Liver (tissue), 9 donors: ENCODE measurements around the gene MYO7B. TPM values are rescaled to one million over a fixed set of nuclear protein-coding genes. Genes with fewer than 3 reads are reported as not detected.

Source experiments
- DNase-seq: peaks from one replicate; pipeline ENCODE4 v3.0.0-alpha.2; 2017; ENCODE audit warnings: low spot score
- H3K27ac ChIP-seq, 2 donors: one replicate each; pipeline ENCODE4 v1.7.0; 2013; ENCODE audit warnings: inconsistent platforms in 2 of 2, low read length in 2 of 2, control low read depth in 1 of 2, low read depth in 1 of 2, mild to moderate bottlenecking in 1 of 2
- H3K27me3 ChIP-seq, 4 donors: one replicate each; pipeline versions ENCODE4 v1.6.1 to v1.7.0; 2013; ENCODE audit warnings: low read length in 3 of 4, inconsistent platforms in 1 of 4, mild to moderate bottlenecking in 1 of 4, moderate library complexity in 1 of 4; ENCODE audit not compliant: control insufficient read depth in 4 of 4, insufficient read depth in 4 of 4
- H3K36me3 ChIP-seq, 4 donors: one replicate each; pipeline versions ENCODE4 v1.6.1 to v1.7.0; 2013; ENCODE audit warnings: low read length in 3 of 4, mild to moderate bottlenecking in 3 of 4, low read depth in 1 of 4, moderate library complexity in 1 of 4; ENCODE audit not compliant: control insufficient read depth in 4 of 4, insufficient read depth in 3 of 4
- H3K4me1 ChIP-seq, 4 donors: one replicate each; pipeline versions ENCODE4 v1.6.1 to v1.7.0; 2013; ENCODE audit warnings: low read length in 3 of 4, mild to moderate bottlenecking in 3 of 4, moderate library complexity in 1 of 4; ENCODE audit not compliant: control insufficient read depth in 4 of 4, insufficient read depth in 4 of 4
- H3K4me3 ChIP-seq, 3 donors: one replicate each; pipeline versions ENCODE4 v1.6.1 to v1.7.0; 2013; ENCODE audit warnings: low read length in 3 of 3, control low read depth in 1 of 3, low read depth in 1 of 3, mild to moderate bottlenecking in 1 of 3
- H3K9ac ChIP-seq, 2 donors: one replicate each; pipeline ENCODE4 v1.7.0; 2013; ENCODE audit warnings: low read length in 2 of 2, mild to moderate bottlenecking in 2 of 2, moderate library complexity in 2 of 2, control low read depth in 1 of 2, low read depth in 1 of 2
- H3K9me3 ChIP-seq, 4 donors: one replicate each; pipeline versions ENCODE4 v1.6.1 to v1.7.0; 2013; ENCODE audit warnings: low read length in 3 of 4; ENCODE audit not compliant: control insufficient read depth in 4 of 4
- CTCF ChIP-seq: fragments of 150-350 bp; IDR thresholded peaks from 2 replicates; pipeline ENCODE4 v1.5.1; 2017; ENCODE audit warnings: improper control_type of control experiment, low read depth, low read length; ENCODE audit not compliant: missing input control
- EGR1 ChIP-seq, 2 donors: IDR thresholded peaks; 2 replicates each; pipeline ENCODE4 v1.6.1; 2016 to 2018; ENCODE audit warnings: antibody characterized with exemption in 2 of 2, low read depth in 2 of 2
- FOXA2 ChIP-seq: IDR thresholded peaks from 2 replicates; pipeline ENCODE4 v1.6.1; 2016; ENCODE audit warnings: antibody characterized with exemption
- HNF4A ChIP-seq, 2 donors: conservative IDR thresholded peaks; 2 replicates each; pipeline ENCODE4 v1.6.1; 2016; ENCODE audit warnings: antibody characterized with exemption in 2 of 2, mild to moderate bottlenecking in 2 of 2
- NR2F2 ChIP-seq: IDR thresholded peaks from 2 replicates; pipeline ENCODE4 v1.6.1; 2016; ENCODE audit warnings: antibody characterized with exemption
- RAD21 ChIP-seq, 2 donors: IDR thresholded peaks; 2 replicates each; pipeline ENCODE4 v1.6.1; 2016; ENCODE audit warnings: antibody characterized with exemption in 2 of 2, mild to moderate bottlenecking in 2 of 2
- RXRA ChIP-seq, 2 donors: IDR thresholded peaks; 2 replicates each; pipeline ENCODE4 v1.6.1; 2017 to 2018; ENCODE audit warnings: antibody characterized with exemption in 2 of 2, mild to moderate bottlenecking in 1 of 2
- ZBTB33 ChIP-seq: IDR thresholded peaks from 2 replicates; pipeline ENCODE4 v1.6.1; 2016; ENCODE audit warnings: antibody characterized with exemption
- WGBS: extraction: QIAGEN DNeasy Blood & Tissue Kit; methylation state at CpG from one replicate; pipeline ENCODE4 v1.1.7; 2013; 5-methylcytosine and 5-hydroxymethylcytosine counted together
- polyA plus RNA-seq, 2 donors: library from polyadenylated mRNA; stranded (reverse) in 1 of 2; unstranded in 1 of 2; fragments of 200-250 nt in 1 of 2; fragments of >200 nt in 1 of 2; fragmentation: Nextera tagmentation in 1 of 2; extraction: Ambion mirVana in 1 of 2; gene quantifications; one replicate each; pipeline versions ENCODE4 v1.2.1 to v1.2.3, GENCODE V29; 2013 to 2015
- total RNA-seq, 2 donors: library from RNA; depleted of rRNA; stranded (reverse); fragments of >200 nt; gene quantifications; one replicate each; pipeline ENCODE4 v1.2.3, GENCODE V29; 2014
- donor health status: healthy.
- donor health status: healthy.
- donor health status: healthy.
- donor health status: healthy.
- donor health status: healthy.

Gene MYO7B
- total and polyA plus RNA-seq, 4 donors: 0.15 to 1.1 (median 0.64) TPM

DNA sequence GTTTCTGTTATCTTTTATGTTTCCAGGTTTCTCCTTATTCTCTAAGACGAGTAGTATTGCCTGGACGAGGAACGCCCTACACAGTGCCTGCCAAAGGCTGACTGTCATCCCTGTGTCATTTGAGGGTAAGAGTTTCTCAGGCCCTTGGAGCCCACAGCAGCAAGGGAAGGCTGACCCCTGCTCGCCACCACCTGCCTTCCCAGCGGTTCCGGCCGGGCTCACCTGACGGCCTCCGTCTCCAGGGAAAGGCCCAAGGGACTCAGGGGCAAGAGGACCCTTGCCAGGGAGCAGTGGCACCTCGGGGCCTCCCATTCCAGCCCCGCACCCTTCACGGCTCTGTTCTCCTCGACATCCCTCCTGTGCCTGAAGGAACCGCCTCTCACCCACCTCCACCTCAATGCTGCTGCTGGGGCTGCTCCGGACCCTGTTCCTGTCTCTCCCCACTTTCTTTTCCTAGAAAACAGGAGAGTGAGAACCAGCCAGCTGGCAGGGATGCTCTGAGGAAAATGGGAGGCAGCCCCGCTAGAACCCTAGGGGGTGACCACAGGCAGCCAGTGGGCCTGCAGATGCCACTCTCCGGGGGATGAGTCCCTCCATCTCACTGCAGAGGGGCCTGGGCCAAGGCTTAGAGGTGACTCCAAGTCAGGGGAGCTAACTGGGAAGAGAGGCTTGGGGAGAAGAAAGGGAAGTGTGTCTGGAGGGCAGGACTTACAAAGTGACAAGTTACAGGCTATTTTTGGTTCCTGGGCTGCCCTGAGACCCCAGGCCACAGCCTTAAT lies 138.0 kb downstream of the MYO7B start:
- peak overlapping the region in 1 of 3 donors; percentile 85 for H3K4me3 ChIP-seq
- H3K36me3 ChIP-seq: no peaks in the 10 kb centered on the region
- TF ChIP-seq ZBTB33 (no peak), CTCF (no peak), EGR1 (IDR thresholded peaks at IDR 0.05; ENCODE audit: low read depth in 2 of 2) (no peak), NR2F2 (no peak), RAD21 (IDR thresholded peaks at IDR 0.05) (no peak), RXRA (IDR thresholded peaks at IDR 0.05) (no peak), HNF4A (conservative IDR thresholded peaks at IDR 0.05) (no peak)
- WGBS: 87% methylated on average over 17 of the region's 17 CpGs
- H3K9me3 ChIP-seq: no peaks in the 10 kb centered on the region
- H3K27ac ChIP-seq: peak overlapping the region; percentile 31 to 73
- peaks cover 2 to 25% (median 15%) of the 10 kb centered on the region in 4 donors for H3K4me1 ChIP-seq
- no peak overlapping the region for H3K9ac ChIP-seq
- DNase-seq: no peak
- no peaks in the 10 kb centered on the region for H3K27me3 ChIP-seq

DNA sequence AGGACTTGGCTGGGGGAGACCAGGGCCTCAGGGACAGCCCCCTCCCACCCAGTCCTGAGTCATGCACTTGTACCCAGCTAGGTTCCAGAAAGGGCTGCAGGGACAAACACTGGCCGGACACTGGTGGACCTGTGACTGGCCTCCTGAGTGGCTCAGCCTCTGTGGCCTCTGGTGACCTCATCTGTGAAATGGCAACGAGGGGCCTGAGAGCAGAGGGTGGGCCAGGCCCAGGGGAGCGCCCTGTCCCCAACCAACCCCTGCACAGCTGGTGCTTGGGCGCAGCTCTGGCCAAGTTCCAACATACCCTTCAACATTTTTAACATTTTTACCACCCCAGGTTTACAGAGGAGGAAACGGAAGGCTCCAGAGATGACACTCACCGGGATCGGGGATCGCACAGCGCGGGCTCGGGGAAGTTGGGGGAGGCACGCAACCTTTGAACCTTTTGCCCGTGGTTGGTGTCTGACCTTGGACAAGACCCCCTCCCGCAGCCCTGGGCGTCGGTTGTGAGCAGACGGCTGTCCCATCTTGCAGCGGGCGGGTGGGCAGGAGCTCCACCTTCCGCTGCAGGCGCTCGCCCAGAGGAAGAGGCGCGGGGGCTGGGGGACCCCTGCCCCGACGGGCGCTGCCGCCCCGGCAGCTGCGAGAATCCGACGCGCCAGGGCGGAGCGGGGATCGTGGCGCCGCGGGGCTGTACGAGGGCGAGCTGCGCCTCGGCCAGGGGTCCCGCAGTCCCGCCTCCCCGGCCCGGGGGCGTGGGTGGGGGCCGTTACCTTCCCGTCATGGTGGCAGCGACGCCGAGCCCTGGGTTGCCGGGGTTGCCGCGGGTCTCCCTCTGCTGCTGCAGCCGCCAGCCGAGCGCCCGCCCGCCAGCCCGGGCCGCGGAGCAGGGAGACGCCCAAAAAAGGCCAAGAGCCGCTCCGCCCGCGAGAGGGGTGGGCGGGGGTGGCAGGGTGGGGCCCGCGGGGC lies 139.0 kb downstream of the MYO7B start:
- Histone ChIP-seq H3K36me3 (no peaks in the 10 kb centered on the region), H3K4me3 (peak overlapping the region; percentile 47 to 85 (median 68)), H3K9me3 (no peaks in the 10 kb centered on the region), H3K27ac (peak overlapping the region; percentile 31 to 73), H3K27me3 (no peaks in the 10 kb centered on the region), H3K9ac (peak overlapping the region in 1 of 2 donors; percentile 28), H3K4me1 (peaks cover 2 to 25% (median 16%) of the 10 kb centered on the region in 4 donors)
- 3% methylated on average over 72 of the region's 72 CpGs for WGBS
- TF ChIP-seq EGR1 (IDR thresholded peaks at IDR 0.05; ENCODE audit: low read depth in 2 of 2) (no peak), FOXA2 (no peak), CTCF (no peak), RAD21 (IDR thresholded peaks at IDR 0.05) (peak in 1 of 2 donors; percentile 10), RXRA (IDR thresholded peaks at IDR 0.05) (peak in 1 of 2 donors; percentile 48), NR2F2 (peak; percentile 56), HNF4A (conservative IDR thresholded peaks at IDR 0.05) (no peak)
- peak; percentile 35 for DNase-seq
